Measurements from ENCODE around the gene FGF6.
"Not testable (repeated sequence)": the region's sequence is repeated elsewhere in the genome, so short reads cannot be mapped to it uniquely, and the experiment has no call there.

FGF6 gene

GRCh38 chr12:4418913-4419312 lies 26.7 kb downstream of the FGF6 start:
- no peak for DNase-seq (ENCODE audit: low spot score)

GRCh38 chr12:4417936-4418335 lies 27.7 kb downstream of the FGF6 start:
- no peak for DNase-seq (ENCODE audit: low spot score)

- DNase-seq (ENCODE audit: low spot score) = no peak
These were observed 28.2 kb downstream of the FGF6 start for GRCh38 chr12:4417455-4417854.

- DNase-seq (ENCODE audit: low spot score) = no peak
These were observed 29.3 kb downstream of the FGF6 start for GRCh38 chr12:4416276-4416675.

GRCh38 chr12:4412465-4412864 lies 33.1 kb downstream of the FGF6 start:
- no peak for DNase-seq (ENCODE audit: low spot score)

GRCh38 chr12:4412056-4412455 lies 33.6 kb downstream of the FGF6 start:
- DNase-seq (ENCODE audit: low spot score) = no peak

- DNase-seq (ENCODE audit: low spot score) = no peak
These were observed 38.5 kb downstream of the FGF6 start for GRCh38 chr12:4407136-4407535.

- not testable (repeated sequence) for DNase-seq (ENCODE audit: low spot score)
These were observed 40.6 kb downstream of the FGF6 start for GRCh38 chr12:4404877-4405637.

- DNase-seq (ENCODE audit: low spot score) = no peak
These were observed 42.6 kb downstream of the FGF6 start for GRCh38 chr12:4402996-4403395.

- no peak for DNase-seq (ENCODE audit: low spot score)
These were observed 44.5 kb downstream of the FGF6 start for GRCh38 chr12:4401117-4401516.

- no peak for DNase-seq (ENCODE audit: low spot score)
These were observed 49.8 kb downstream of the FGF6 start for GRCh38 chr12:4395818-4396217.

GRCh38 chr12:4393211-4393610 lies 52.4 kb downstream of the FGF6 start:
- no peak for DNase-seq (ENCODE audit: low spot score)

- DNase-seq (ENCODE audit: low spot score) = no peak
These were observed 53.3 kb downstream of the FGF6 start for GRCh38 chr12:4392223-4392742.

- DNase-seq (ENCODE audit: low spot score) = no peak
These were observed 57.0 kb downstream of the FGF6 start for GRCh38 chr12:4388662-4389061.

GRCh38 chr12:4388032-4388431 lies 57.6 kb downstream of the FGF6 start:
- no peak for DNase-seq (ENCODE audit: low spot score)

- DNase-seq (ENCODE audit: low spot score) = no peak
These were observed 58.0 kb downstream of the FGF6 start for GRCh38 chr12:4387607-4388006.

GRCh38 chr12:4386801-4387200 lies 58.8 kb downstream of the FGF6 start:
- no peak for DNase-seq (ENCODE audit: low spot score)

Measured in CD4-positive, alpha-beta T cell treated with Interleukin-2 at 100 ng/mL for 4 hours (primary cell).